ENCODE measurements around the gene SP100.
"Not testable (repeated sequence)": the region's sequence is repeated elsewhere in the genome, so short reads cannot be mapped to it uniquely, and the experiment has no call there.

The SP100 gene

GRCh38 chr2:230416061-230416721, at the start of gene SP100:
SP100 (plus strand) TSS chr2:230416201; CDS start chr2:230416297, 96 bp downstream.
- peak; percentile 60 for DNase-seq (ENCODE audit: low read depth)

- no peak for DNase-seq (ENCODE audit: low read depth)
Measured at GRCh38 chr2:230382108-230382507, 33.9 kb upstream of the SP100 start.

GRCh38 chr2:230383453-230383852, 32.5 kb upstream of the SP100 start:
- DNase-seq (ENCODE audit: low read depth) = no peak

GRCh38 chr2:230384986-230385385, 31.0 kb upstream of the SP100 start:
- no peak for DNase-seq (ENCODE audit: low read depth)

- no peak for DNase-seq (ENCODE audit: low read depth)
Measured at GRCh38 chr2:230394301-230394700, 21.7 kb upstream of the SP100 start.

- DNase-seq (ENCODE audit: low read depth) = not testable (repeated sequence)
Measured at GRCh38 chr2:230398698-230399097, 17.3 kb upstream of the SP100 start.

GRCh38 chr2:230400041-230400440, 16.0 kb upstream of the SP100 start:
- no peak for DNase-seq (ENCODE audit: low read depth)

GRCh38 chr2:230400454-230400853, 15.5 kb upstream of the SP100 start:
- DNase-seq (ENCODE audit: low read depth) = no peak

GRCh38 chr2:230401026-230401425, 15.0 kb upstream of the SP100 start:
- DNase-seq (ENCODE audit: low read depth) = not testable (repeated sequence)

GRCh38 chr2:230403746-230404145, 12.3 kb upstream of the SP100 start:
- no peak for DNase-seq (ENCODE audit: low read depth)

GRCh38 chr2:230405824-230406223, 10.2 kb upstream of the SP100 start:
- DNase-seq (ENCODE audit: low read depth) = no peak

- DNase-seq (ENCODE audit: low read depth) = no peak
Measured at GRCh38 chr2:230408244-230408842, 7.7 kb upstream of the SP100 start.

- DNase-seq (ENCODE audit: low read depth) = not testable (repeated sequence)
Measured at GRCh38 chr2:230409316-230409715, 6.7 kb upstream of the SP100 start.

GRCh38 chr2:230410263-230410662, 5.7 kb upstream of the SP100 start:
- no peak for DNase-seq (ENCODE audit: low read depth)

- no peak for DNase-seq (ENCODE audit: low read depth)
Measured at GRCh38 chr2:230410861-230411569, 5.0 kb upstream of the SP100 start.

- peak; percentile 46 for DNase-seq (ENCODE audit: low read depth)
Measured at GRCh38 chr2:230411570-230412370, 4.2 kb upstream of the SP100 start.

- DNase-seq (ENCODE audit: low read depth) = no peak
Measured at GRCh38 chr2:230412371-230412711, 3.7 kb upstream of the SP100 start.

GRCh38 chr2:230412846-230413245, 3.2 kb upstream of the SP100 start:
- DNase-seq (ENCODE audit: low read depth) = no peak

GRCh38 chr2:230413479-230413878, 2.5 kb upstream of the SP100 start:
- no peak for DNase-seq (ENCODE audit: low read depth)

- DNase-seq (ENCODE audit: low read depth) = no peak
Measured at GRCh38 chr2:230414302-230414701, 1.7 kb upstream of the SP100 start.

- DNase-seq (ENCODE audit: low read depth) = no peak
Measured at GRCh38 chr2:230417436-230417835, 1.4 kb downstream of the SP100 start.

- DNase-seq (ENCODE audit: low read depth) = no peak
Measured at GRCh38 chr2:230418341-230419016, 2.5 kb downstream of the SP100 start.

Data from activated T-helper 9 cell treated with anti-CD3 and anti-CD28 coated beads, Interleukin-2, amount 50 U/mL, for 16 hours (primary cell).